Posterior cingulate gyrus (tissue), 11 donors: ENCODE measurements around the gene C20orf202.

Experiments used
- DNase-seq, 10 donors: peaks; one replicate each; pipeline versions ENCODE4 v3.0.0 to v3.0.0-alpha.2; 2020 to 2021; ENCODE audit warnings: mixed read lengths in 3 of 10
- intact Hi-C: fragments of 100-400 bp; cut with DNase I; formaldehyde crosslinking; loops from one replicate; pipeline ENCODE4 v1.15.1; 2023

The C20orf202 gene

DNA sequence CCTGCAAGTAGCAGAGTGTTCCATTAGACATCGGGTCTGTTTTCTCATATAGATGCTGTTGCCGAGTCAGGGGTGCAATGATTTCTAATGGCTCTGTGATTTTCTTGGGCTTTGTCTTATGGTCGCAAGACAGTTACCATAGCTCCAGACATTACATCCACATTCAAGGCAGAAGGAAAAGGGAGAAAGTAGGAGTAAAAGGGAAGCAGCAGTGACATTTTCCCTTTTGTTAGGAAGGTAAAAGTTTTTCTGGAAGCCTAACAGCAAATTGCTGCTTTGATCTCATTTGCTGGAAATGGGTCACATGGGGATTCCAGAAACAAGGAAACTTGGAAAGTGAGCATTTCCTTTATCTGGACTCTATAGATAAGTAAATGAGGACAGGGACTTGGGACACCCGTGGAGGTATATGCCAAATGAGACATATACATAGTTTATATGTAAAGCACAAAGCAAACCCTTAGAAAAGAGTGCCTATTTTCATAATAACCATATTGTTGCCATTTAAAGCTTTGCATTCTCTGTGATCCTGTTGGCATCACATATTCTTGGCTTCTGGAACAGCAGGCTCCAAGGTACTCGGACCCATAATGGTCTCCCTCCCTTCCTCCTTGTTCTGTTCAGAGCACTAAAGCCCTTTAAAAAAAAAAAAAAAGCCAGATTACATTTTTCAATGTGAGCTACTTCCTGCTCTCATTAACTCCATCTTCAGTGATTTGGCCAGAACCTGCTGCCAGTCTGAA lies at the start of gene C20orf202:
TSS of gene C20orf202 (plus strand) at position 693 of the 743 bp plus-strand sequence. CDS start 132 bp downstream, outside the sequence.
- intact Hi-C loops = no loop called here
- DNase-seq = no peak

DNA sequence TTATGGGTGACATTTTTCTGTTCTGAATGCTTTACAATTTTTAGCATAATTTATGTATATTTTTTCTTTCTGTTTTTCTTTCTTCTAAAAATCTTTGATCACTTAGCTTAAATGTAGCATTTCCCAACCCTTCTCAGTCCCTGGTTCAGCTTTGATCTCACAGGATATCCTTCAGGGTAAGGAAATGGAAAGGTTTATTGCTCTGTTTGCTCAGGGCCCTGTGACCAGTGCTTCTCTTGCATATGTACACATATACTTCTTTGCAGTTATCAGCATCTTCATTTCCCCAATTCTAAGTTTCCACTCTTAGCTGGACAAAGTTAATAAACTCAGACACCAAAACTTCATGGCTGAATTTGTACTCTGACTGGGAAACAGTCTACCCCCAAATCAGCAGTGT lies 49.0 kb upstream of the C20orf202 start:
- intact Hi-C loops = no loop called here
- DNase-seq = no peak

DNA sequence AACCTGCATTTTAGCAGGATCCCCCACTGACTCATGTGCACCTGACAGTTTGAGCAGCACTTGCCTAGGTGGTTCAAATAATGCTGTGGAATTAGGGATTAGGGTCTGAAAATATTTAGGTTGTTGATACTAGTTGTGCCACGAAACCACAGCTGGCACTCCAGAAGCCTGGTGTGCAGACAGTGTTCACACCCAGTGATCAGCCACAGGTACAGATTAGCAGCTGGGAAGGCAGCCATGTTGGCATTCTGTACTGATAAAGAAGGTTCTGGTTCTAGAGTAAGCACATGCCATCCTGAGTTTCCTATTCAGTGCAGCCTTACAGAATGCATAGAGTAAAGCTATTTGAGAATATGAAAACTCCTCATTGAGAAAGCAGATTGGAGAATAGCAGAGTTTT lies 48.6 kb upstream of the C20orf202 start:
- DNase-seq = no peak
- intact Hi-C loops = no loop called here

DNA sequence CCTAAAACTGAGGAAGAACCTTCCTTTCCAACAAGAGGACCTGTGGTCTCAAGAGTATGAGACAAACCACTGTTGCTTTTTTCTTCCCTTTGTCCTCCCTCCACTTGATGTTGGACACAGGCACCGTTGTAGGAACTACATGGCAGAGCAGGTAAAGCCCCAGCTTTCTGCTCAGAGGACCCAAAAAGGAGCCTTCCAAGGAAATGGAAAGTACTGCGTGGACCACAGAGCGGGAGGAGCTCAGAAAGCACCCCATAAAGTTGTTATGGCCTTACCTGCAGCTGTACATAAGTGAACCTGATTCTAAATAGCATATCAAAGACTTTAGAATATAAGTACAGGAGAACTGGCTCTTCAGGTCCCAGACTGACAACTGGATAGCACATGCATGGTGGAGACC lies 47.9 kb upstream of the C20orf202 start:
- DNase-seq = no peak
- intact Hi-C loops = no loop called here

DNA sequence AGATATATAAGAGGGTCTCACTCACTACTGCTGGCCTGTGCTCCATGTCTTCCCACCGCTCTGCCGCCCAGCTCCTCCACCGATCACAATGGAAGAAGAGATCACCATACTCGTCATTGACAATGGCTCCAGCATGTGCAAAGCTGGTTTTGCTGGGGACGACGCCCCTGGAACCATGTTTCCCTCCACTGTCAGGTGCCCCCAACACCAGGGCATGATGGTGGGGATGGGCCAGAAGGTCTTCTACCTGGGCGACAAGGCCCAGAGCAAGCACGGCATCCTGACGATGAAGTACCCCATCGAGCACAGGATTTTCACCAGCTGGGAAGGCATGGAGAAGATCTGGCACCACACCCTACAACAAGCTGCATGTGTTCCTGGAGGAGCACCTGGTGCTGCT lies 42.8 kb upstream of the C20orf202 start:
- intact Hi-C loops = no loop called here
- DNase-seq = no peak

DNA sequence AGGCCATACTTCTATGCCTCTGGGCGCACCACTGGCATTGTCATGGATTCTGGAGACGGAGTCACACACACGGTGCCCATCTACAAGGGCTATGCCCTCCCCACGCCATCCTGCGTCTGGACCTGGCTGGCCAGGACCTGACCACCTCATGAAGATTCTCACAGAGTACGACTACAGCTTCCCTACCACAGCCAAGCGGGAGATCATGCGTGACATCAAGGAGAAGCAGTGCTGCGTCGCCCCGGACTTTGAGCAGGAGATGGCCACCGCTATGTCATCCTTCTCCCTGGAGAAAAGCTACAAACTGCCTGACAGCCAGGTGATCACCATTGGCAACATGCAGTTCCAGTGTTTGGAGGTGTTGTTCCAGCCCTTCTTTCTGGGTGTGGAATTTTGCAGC lies 42.3 kb upstream of the C20orf202 start:
- intact Hi-C loops = no loop called here
- DNase-seq = no peak

DNA sequence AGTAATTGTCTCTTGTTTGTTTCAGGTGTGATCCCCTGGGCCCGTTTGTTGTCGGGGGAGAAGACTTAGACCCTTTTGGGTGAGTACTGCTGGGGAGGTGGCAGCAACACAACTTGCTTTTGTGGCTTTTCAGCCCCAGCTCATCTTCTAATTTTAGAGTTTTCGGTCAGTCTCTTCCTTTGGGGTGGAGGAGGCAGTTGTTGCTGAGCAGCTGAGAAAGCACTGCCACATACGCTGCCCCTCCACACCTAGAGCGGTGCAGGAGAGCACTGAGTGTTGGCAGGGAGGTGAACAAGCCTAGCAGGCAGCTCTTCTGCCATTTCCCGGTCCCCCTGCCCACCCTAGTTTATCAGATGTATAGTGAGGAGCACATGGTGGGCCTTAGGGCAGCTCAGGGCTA lies 40.1 kb upstream of the C20orf202 start:
- intact Hi-C loops = no loop called here
- DNase-seq = no peak

DNA sequence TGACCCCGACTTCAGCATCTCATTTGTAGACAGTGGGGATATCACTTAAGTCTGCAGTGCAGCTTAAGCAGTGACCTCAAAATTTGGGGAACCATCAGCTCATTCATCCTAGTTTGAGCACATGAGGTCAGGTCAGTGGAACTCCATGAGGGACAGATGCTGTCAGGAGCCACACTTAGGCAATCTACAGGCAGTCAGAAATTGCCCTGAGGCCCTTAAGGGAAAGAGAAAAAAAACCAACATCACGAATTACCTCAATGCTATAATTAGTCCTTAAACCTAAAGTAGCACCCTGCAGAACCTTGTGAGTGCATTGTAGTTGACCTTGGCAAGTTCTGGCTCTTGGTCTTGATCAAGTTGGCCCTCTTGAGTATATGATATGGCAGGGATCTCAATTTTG lies 39.6 kb upstream of the C20orf202 start:
- DNase-seq = no peak
- intact Hi-C loops = no loop called here

DNA sequence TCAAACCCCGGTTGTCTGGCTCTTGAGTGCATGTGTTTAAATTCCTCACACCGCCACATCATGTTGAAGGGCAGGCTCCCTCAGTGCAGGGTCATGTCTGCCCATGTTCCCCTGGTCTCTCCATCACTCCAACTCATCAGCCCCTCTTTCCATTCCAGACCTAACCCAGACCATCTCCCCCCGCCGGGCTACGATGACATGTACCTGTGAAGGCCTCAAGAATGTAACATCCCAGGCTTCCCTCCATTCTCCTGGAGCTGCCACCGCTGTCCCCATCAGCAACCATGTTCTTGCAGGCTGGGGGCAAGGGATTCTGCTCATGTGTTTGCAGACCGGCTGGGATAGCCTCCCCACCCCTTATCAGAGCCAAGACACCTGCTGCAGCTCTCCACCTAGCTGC lies 38.4 kb upstream of the C20orf202 start:
- intact Hi-C loops = no loop called here
- no peak for DNase-seq

DNA sequence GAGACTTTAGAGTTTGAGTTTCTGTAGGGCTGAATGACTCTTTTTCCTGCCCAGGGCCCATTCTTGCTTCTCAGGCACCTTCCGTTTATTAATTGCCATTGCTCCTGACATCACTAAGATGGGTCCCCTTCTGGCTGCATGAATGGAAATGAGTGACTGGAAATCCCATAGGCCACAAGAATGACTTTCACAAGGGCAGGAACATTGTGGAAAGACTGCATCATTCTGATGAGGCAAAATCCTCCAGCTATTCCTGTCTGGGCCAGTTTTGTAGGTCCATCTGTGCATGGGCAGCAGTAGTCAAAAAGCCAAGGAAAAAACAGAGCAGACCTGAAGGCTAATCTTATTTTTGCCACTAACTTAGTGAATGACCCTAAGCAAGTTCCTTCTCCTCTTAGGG lies 37.7 kb upstream of the C20orf202 start:
- DNase-seq = no peak
- intact Hi-C loops = no loop called here

DNA sequence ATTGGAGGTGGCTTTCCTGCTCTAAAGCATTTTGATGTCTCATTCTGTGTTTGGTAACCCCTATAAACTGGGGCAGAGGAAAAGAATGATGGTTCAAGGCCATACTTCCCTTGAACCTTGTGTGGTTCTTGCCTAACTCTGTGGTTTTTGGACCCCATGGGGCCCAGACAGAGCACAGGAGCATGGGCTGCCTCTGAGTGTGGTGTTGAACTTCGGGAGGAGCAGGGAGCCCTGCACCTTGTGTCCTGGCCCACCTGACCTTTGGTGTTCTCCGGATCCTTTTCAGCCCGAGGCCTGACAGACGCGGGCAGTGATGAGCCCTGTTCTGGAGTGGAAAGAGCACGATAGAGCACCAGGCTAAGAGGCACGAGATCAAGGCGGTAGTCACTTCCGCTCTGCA lies 37.3 kb upstream of the C20orf202 start:
- no peak for DNase-seq
- intact Hi-C loops = no loop called here

DNA sequence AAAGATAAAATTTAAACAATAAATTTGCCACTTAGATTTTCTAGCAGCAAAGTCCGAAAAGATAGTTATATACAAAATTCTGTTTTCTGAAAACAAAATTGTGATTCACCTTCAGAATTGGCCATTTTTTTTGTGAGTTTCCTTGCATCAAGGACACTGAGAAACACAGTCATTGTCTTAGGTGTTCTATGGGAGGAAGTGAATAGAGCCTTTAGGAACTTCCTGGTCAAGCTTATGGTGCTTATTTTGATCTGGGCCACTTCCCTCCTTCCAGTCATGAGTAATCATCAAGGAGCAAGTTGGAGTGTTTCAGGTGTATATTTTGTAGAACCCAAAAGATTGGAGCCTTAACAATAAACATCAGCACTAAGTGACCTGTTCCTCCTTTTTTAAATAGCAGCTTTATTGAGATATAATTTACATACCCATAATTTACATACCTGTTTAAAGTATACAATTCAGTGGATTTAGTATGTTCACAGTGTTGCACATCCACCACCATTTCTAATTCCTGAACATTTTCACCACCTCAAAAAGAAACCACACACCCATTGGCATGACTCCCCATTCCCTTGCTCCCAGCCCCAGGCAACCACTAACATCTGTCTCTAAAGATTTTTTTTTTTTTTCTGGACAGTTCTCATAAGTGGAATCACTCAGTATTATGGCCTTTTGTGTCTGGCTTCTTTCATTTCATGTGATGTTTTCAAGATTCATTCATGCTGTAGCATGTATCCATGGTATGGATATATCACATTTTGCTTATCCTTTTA lies 36.1 kb upstream of the C20orf202 start:
- DNase-seq = no peak
- intact Hi-C loops = no loop called here

DNA sequence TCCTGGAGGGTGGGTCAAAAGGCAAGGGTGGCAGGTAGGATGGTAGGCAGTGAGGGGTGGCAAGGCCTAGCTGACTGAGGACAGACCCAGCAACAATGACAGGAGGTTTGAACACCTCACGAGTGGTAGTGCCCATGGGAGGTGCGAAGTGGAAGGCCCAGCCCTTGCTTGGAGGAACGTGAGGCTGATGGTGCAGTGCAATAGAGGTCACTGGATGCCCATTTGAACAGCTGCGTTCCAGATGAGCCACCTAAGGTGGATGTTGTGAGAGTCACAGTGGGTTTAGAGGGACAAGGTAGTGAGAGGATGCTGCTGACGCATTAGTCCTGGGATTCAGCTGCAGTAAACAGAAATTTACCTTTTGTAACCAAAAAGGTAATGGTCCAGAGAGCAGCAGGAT lies 34.0 kb upstream of the C20orf202 start:
- intact Hi-C loops = no loop called here
- no peak for DNase-seq

DNA sequence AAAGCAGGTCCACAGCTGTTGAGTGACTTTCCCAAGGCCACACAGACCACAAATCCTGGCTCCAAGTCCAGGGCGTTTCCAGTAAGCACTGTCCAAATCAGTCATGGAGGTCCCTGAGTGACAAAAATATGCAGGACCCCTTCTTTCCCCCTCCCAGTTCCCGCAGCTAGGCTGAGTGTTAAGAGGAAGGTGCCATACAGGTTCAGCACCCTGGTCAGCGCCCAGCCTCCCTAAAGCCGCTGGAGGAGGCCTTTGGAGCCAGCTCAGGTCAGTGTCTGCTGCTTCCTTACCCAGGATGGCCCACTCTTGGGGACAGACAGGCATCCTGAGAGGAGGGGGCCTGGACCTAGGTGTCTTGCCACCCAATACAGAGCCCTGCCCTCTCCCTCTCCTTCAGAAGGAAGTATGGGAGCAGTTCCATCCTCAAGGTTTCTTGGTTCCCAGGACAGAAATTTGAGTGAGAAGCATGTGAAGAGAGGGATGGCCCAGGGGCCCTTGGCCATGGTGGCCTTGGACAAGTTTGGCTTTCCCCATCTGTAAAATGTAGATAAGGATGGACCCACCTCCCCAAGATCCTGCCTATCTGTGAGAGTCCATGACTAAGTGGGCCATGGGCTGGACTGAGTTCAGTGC lies 31.7 kb upstream of the C20orf202 start:
- DNase-seq = no peak
- intact Hi-C loops = no loop called here

DNA sequence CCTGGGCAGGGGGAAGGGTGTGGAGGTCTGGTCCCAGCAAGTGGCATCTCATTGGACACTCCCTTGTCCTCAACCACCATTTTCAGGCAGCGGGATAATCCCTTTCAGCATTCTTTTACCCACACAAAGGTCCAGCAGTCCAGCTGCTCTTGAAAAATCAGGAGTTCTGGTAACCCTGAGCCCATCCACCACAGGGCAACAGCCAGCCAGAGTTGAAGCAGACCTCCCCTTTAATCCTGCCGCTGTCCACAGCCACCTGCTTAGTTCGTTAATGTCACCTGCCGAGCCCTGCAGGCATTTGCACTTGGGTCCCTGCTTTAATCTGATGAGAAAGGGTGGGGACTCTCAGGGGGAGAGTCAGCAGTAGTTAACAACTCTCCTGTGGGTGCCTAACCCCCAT lies 29.6 kb upstream of the C20orf202 start:
- DNase-seq = no peak
- intact Hi-C loops = no loop called here

DNA sequence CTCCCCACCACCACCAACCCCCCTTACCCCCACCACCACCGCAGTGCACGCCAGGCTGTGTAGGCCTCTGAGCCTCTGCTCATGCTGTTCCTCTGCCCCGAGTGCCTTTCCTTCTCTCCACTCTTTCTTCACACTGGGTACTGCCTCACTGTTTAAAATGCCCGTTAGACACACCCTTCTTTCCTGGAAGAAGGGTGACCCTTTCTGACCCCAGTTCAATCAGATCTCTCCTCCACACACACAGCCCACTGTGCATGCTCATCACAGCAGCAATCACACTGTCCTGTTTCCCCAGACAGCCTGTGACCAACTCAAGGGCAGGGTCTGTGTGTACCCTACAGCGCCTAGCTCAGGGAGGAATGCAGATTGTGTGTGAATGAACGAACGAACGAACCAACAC lies 28.5 kb upstream of the C20orf202 start:
- intact Hi-C loops = no loop called here
- no peak for DNase-seq

DNA sequence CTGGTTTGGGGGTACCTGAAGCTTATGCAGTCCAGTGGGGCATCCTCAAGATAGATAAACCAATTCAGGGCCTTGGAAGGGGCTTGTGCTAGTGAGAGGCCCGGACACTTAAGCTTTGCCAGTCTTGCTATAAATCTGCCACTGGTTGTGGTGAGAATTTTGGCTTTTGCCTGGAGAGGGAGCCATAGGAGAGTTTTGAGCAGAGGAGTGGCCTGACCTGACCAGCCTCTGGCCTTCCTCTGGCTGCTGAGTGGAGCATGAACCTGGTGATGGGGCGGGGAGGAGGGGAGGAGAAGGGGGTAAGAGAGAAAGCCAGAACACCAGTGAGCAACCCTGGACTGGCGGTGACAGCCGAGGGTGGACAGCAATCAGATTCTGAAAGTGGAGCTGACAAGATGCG lies 25.6 kb upstream of the C20orf202 start:
- no peak for DNase-seq
- intact Hi-C loops = no loop called here

DNA sequence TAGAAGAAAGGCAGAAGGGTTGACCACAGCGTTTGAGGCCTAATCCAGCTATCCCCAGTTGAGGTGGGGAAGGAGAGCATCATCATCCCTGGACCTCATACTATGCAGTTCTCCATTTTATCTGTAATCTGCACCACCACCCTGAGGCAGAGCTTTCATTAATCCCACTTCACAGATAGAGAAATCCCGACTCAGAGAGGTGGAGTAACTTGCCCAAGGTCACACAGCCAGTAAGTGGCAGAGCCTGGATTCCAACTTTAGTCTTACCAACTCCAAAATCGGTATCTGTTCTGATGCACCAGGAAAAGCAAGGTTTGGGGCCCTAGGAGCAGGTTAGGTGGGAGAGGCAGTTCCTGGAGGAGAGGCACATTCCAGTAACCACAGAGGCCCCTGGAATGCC lies 25.2 kb upstream of the C20orf202 start:
- intact Hi-C loops = no loop called here
- no peak for DNase-seq

DNA sequence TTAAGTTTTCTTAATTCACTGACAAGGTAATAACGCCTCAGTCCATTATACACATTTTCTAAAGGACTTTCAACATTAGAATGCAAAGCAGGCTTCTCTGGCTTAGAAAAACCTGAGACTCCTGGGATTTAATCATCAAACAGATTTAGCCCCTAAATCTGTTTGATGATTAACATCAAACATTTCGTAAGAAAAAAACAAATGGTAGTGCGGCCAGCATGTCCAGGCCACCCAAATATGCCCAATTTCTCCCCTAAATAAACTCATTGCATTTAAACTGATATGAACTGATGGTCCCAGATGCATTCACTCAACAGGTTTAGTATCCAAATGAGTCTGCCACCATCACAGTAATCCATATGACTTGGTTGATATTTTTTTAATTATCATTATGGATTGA lies 24.6 kb upstream of the C20orf202 start:
- DNase-seq = no peak
- intact Hi-C loops = no loop called here

DNA sequence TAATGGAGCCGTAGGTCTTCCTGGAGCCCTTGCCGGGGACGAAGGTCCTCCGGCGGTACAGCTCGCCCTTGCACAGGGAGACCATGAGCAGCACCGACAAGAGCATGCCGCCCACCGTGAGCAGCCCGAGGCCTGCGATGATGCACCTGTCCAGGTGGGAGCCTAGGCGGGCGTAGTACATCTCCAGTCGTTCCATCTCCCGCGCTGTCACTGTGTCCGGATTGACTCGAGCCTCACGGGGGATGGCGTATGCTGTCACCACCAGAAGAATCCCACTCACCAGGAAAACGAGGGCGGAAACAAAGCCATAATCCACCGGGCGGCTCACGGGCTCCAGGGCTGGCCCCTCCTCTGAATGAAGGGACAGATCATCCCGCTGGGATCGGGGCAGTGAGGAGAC lies 22.3 kb upstream of the C20orf202 start:
- intact Hi-C loops = no loop called here

DNA sequence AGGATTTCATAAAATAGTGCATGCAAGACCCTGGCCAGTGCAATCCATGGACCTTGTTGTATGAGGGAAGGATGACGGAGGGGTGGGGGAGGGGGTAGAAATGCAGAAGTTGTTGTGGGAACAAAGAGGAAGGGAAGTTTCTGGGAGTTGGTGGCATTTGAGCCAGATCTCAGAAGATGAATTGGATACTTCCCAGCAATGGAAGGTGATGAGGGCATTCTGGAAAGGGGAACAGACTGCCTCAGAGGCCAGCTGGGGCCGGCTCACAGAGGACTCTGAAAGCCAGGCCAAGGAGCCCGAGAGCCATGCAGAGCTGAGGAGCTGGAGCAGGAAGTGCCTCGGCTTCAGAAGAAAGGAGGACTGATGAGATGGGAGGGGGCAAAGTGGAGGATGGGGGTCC lies 21.1 kb upstream of the C20orf202 start:
- intact Hi-C loops = no loop called here
- DNase-seq = no peak

More for the DNA sequence above, 22.3 kb upstream of the C20orf202 start:
- peak in 1 of 10 donors; percentile 72 for DNase-seq

DNA sequence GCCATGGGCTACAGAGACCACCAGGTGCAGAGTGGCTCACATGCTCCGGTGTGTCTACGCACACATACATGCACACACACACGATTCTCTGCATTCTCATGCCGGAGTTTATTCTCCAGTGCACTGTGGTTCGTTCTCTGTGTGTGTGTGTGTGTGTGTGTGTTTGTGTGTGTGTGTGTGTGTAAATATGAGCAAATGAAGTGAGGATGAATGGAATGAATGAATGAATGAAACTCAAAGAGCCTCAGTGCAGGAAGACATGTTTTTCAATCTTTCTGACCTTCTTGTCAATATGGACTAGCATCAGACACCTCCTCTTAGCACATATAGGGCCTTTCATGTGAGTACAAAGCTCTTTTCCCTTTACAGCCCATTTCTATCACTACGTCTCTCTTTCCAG lies 20.1 kb upstream of the C20orf202 start:
- intact Hi-C loops = no loop called here
- DNase-seq = no peak
